Tibial nerve (tissue), 4 donors: ENCODE measurements around the gene HERC3. TPM values are rescaled to one million over a fixed set of nuclear protein-coding genes. Genes with fewer than 3 reads are reported as not detected.
A peak's percentile ranks its signal among the peaks of the same experiment; 100 is the strongest.

Source experiments
- DNase-seq, 2 donors: peaks; one replicate each; pipeline ENCODE4 v3.0.0-alpha.2; 2019; ENCODE audit warnings: low spot score in 2 of 2
- H3K27ac ChIP-seq, 4 donors: fragments of 200-600 bp; sonication (generic) in 3 of 4; one replicate each; pipeline ENCODE4 v1.5.1; 2017 to 2019; ENCODE audit warnings: mild to moderate bottlenecking in 1 of 4
- H3K27me3 ChIP-seq, 2 donors: fragments of 200-600 bp; sonication (generic) in 1 of 2; one replicate each; pipeline versions ENCODE4 v1.5.1 to v1.6.0; 2017 to 2019
- H3K36me3 ChIP-seq, 3 donors: fragments of 200-600 bp; sonication (generic); one replicate each; pipeline ENCODE4 v1.5.1; 2018 to 2019
- H3K4me1 ChIP-seq, 4 donors: fragments of 200-600 bp; sonication (generic) in 3 of 4; one replicate each; pipeline ENCODE4 v1.5.1; 2017 to 2019
- H3K4me3 ChIP-seq, 4 donors: fragments of 200-600 bp; sonication (generic) in 3 of 4; one replicate each; pipeline ENCODE4 v1.5.1; 2017 to 2019; ENCODE audit warnings: mild to moderate bottlenecking in 1 of 4, moderate library complexity in 1 of 4
- H3K9me3 ChIP-seq, 4 donors: fragments of 200-600 bp; sonication (generic) in 3 of 4; one replicate each; pipeline ENCODE4 v1.5.1; 2017 to 2019
- EP300 ChIP-seq, 2 donors: sonication (generic); formaldehyde crosslinking; IDR thresholded peaks; one replicate each; pipeline ENCODE4 v1.6.1; 2017; ENCODE audit warnings: antibody characterized with exemption in 2 of 2, mild to moderate bottlenecking in 1 of 2
- POLR2A ChIP-seq, 2 donors: fragments of 450-650 bp; IDR thresholded peaks; one replicate each; pipeline ENCODE4 v1.6.1; 2017; ENCODE audit warnings: antibody characterized with exemption in 2 of 2, mild to moderate bottlenecking in 2 of 2, moderate library complexity in 2 of 2
- WGBS, 2 donors: methylation state at CpG; one replicate each; pipeline ENCODE4 v1.1.5; 2018; 5-methylcytosine and 5-hydroxymethylcytosine counted together
- total RNA-seq, 4 donors: library from RNA; depleted of rRNA; stranded (reverse); fragments of >200 nt; gene quantifications; one replicate each; pipeline ENCODE4 v1.1.0, GENCODE V29; 2016
- TF ChIP-seq, protein P1 (sequence below), 5 experiments: fragments of 200-600 bp in 3 of 5; fragments of 450-650 bp in 2 of 5; sonication (generic) in 3 of 5; IDR thresholded peaks; one replicate each; pipeline ENCODE4 v1.5.1; 2016 to 2019; ENCODE audit warnings: antibody characterized with exemption in 5 of 5, mild to moderate bottlenecking in 3 of 5, moderate library complexity in 2 of 5

HERC3 gene
- total RNA-seq, 4 donors from 2014 or later = 30.0 to 61.0 (median 42.0) TPM

DNA sequence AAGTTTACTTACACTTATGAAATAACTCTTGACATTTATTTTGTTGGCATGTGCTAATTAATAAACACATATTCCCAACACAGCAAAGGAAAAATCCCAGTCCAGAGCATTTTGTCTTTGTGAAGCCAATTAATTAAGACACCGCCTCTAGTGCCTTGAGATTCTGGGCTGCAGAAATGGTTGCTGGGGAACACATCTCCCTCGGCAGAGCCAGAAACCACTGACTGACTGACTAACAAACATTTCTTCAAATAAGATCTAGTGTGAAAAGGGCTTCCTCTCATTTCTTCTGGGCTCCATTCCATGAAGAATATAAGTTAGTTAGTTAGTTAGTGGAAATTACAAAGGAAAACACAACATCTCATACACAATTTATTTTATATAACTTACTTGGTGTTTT lies 133.7 kb downstream of the HERC3 start:
- no peak for DNase-seq
- no peaks in the 10 kb centered on the region for H3K27me3 ChIP-seq
- H3K9me3 ChIP-seq = no peaks in the 10 kb centered on the region
- no peak overlapping the region for H3K27ac ChIP-seq
- H3K36me3 ChIP-seq = peaks cover 0 to 94% (median 8%) of the 10 kb centered on the region in 3 donors
- TF ChIP-seq, protein P1, sequence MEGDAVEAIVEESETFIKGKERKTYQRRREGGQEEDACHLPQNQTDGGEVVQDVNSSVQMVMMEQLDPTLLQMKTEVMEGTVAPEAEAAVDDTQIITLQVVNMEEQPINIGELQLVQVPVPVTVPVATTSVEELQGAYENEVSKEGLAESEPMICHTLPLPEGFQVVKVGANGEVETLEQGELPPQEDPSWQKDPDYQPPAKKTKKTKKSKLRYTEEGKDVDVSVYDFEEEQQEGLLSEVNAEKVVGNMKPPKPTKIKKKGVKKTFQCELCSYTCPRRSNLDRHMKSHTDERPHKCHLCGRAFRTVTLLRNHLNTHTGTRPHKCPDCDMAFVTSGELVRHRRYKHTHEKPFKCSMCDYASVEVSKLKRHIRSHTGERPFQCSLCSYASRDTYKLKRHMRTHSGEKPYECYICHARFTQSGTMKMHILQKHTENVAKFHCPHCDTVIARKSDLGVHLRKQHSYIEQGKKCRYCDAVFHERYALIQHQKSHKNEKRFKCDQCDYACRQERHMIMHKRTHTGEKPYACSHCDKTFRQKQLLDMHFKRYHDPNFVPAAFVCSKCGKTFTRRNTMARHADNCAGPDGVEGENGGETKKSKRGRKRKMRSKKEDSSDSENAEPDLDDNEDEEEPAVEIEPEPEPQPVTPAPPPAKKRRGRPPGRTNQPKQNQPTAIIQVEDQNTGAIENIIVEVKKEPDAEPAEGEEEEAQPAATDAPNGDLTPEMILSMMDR (IDR thresholded peaks at IDR 0.05) = no peak
- no peak for TF ChIP-seq POLR2A (IDR thresholded peaks at IDR 0.05)
- TF ChIP-seq EP300 (IDR thresholded peaks at IDR 0.05) = no peak
- H3K4me1 ChIP-seq = peaks cover 0 to 9% (median 0%) of the 10 kb centered on the region in 4 donors
- H3K4me3 ChIP-seq = no peak overlapping the region
- WGBS, 2 donors = 69 to 86% methylated on average over 2 of the region's 2 CpGs

DNA sequence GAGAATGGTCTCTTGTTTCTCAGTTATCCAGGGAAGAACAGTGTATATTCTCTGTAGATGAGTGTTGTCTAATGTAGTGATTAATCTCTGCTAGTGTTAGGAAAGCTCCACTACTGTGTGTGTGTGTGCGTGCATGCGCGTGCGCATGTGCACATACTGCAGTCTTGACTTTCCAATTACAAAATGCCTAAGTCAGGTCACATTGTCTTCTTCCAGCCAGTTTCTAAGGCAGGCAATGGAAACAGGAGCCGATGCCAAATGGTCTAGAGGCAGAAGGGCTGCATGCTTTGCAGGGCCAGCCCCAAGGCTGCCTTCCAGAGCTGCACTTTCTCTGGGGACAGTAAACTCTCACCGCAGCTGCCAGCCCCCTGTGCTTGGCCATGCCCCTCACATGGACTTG lies 135.9 kb downstream of the HERC3 start:
- Histone ChIP-seq H3K27ac (no peak overlapping the region), H3K36me3 (peaks cover 0 to 84% (median 8%) of the 10 kb centered on the region in 3 donors), H3K9me3 (no peaks in the 10 kb centered on the region), H3K4me1 (no peaks in the 10 kb centered on the region), H3K27me3 (no peaks in the 10 kb centered on the region), H3K4me3 (no peak overlapping the region)
- WGBS, 2 donors = 78 to 88% methylated on average over 6 of the region's 6 CpGs
- TF ChIP-seq, protein P1 (IDR thresholded peaks at IDR 0.05) = no peak
- peak in 1 of 2 donors; percentile 62 for TF ChIP-seq EP300 (IDR thresholded peaks at IDR 0.05)
- DNase-seq = no peak

- H3K36me3 ChIP-seq = peaks cover 0 to 74% (median 8%) of the 10 kb centered on the region in 3 donors
Observed at GRCh38 chr4:88729146-88729760, 137.0 kb downstream of the HERC3 start.

GRCh38 chr4:88730811-88731210 lies 138.5 kb downstream of the HERC3 start:
- peaks cover 0 to 69% (median 8%) of the 10 kb centered on the region in 3 donors for H3K36me3 ChIP-seq

More at GRCh38 chr4:88729146-88729760, 137.0 kb downstream of the HERC3 start:
- no peaks in the 10 kb centered on the region for H3K27me3 ChIP-seq
- TF ChIP-seq POLR2A (IDR thresholded peaks at IDR 0.05) (no peak), EP300 (IDR thresholded peaks at IDR 0.05) (peak in 1 of 2 donors; percentile 35)
- no peak overlapping the region for H3K4me3 ChIP-seq
- no peaks in the 10 kb centered on the region for H3K4me1 ChIP-seq
- 91 to 94% methylated on average over 6 of the region's 6 CpGs for WGBS, 2 donors
- no peak overlapping the region for H3K27ac ChIP-seq
- no peak for DNase-seq
- H3K9me3 ChIP-seq = no peaks in the 10 kb centered on the region

DNA sequence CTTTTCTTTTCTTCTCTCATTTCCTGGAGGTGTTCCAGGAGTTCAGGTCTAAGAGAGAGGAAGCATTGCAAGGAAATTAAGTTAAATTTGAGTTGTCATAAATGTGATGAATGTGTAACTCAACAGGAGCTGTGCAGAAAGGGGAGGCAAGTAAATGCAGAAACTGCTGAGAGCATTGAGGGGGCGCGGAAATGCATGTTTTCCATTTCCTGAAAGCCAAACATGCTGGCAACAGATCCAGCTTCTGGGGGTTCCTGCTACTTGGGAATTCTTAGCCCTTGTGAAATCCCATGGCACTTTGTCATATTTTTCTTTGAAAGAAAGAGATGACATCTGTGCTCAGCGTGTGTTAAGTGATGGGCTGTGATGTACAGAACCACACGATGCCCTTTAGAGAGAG lies 139.1 kb downstream of the HERC3 start:
- Histone ChIP-seq H3K4me3 (no peak overlapping the region), H3K4me1 (peaks cover 0 to 19% (median 3%) of the 10 kb centered on the region in 4 donors), H3K36me3 (peaks cover 0 to 65% (median 8%) of the 10 kb centered on the region in 3 donors), H3K27ac (no peak overlapping the region), H3K9me3 (no peaks in the 10 kb centered on the region), H3K27me3 (no peaks in the 10 kb centered on the region)
- DNase-seq = no peak
- 85 to 89% methylated on average over 4 of the region's 4 CpGs for WGBS, 2 donors
- TF ChIP-seq, protein P1 (IDR thresholded peaks at IDR 0.05) = no peak
- no peak for TF ChIP-seq EP300 (IDR thresholded peaks at IDR 0.05)
- no peak for TF ChIP-seq POLR2A (IDR thresholded peaks at IDR 0.05)

More at GRCh38 chr4:88730811-88731210, 138.5 kb downstream of the HERC3 start:
- Histone ChIP-seq H3K27ac (no peak overlapping the region), H3K27me3 (no peaks in the 10 kb centered on the region), H3K4me1 (peaks cover 0 to 13% (median 3%) of the 10 kb centered on the region in 4 donors), H3K4me3 (no peak overlapping the region), H3K9me3 (no peaks in the 10 kb centered on the region)
- DNase-seq = no peak
- TF ChIP-seq, protein P1 (IDR thresholded peaks at IDR 0.05) = no peak
- TF ChIP-seq POLR2A (IDR thresholded peaks at IDR 0.05) = no peak
- TF ChIP-seq EP300 (IDR thresholded peaks at IDR 0.05) = no peak
- WGBS, 2 donors = 93 to 94% methylated on average over 5 of the region's 5 CpGs
